Measurements from ENCODE around the gene NAT8. TPM values are rescaled to one million over a fixed set of nuclear protein-coding genes. Genes with fewer than 3 reads are reported as not detected.
"Not testable (repeated sequence)": the region's sequence is repeated elsewhere in the genome, so short reads cannot be mapped to it uniquely, and the experiment has no call there.

NAT8 gene
- polyA plus RNA-seq, 1 of the 3 experiments (the other 2 are of a cell fraction): not detected

DNA sequence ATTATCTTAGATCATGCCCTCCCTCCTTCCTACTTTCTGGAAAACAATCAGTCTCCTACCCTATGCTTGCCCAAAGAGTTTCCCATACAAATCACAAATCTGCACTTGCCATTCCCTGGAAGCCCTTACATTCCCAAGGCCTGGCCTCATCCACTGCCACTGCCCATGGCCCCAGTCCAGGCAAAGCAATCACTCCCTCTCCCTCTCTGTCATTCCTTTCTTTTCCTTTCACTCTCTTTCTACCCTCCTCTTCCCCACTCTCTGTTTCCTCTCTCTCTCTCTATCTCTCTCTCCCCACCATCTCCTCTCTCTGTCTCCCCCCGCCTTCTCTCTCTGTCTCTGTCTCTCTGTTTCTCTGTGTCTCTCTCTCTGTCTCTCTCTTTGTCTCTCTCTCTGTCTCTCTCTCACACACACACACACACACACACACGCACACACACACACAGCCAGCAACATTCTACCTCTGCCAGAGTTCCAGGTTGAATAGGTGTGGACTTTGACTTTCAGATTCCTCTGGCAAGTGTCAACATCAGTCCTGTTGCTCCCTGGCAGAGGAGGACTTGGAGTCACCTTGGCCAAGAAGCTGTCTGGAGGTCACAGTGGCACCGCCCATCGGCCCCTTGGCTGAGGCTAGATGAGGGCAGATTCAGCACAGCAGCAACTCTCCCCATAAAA is 43.7 kb upstream of the NAT8 start:
- CTCF ChIA-PET: no interaction called here

GRCh38 chr2:73684905-73685304 is 42.7 kb upstream of the NAT8 start:
- H3K4me1 ChIP-seq (ENCODE audit: control insufficient read depth in 1 of 2, insufficient read depth in 2 of 2, low read depth in 1 of 2, low read length in 1 of 2); H3K36me3 ChIP-seq (replicated peaks in 1 of 2; ENCODE audit: control insufficient read depth in 1 of 2, insufficient read depth in 2 of 2, low read length in 1 of 2); H3K4me2 ChIP-seq; H3K27me3 ChIP-seq (ENCODE audit: insufficient read depth); H4K20me1 ChIP-seq (ENCODE audit: insufficient read depth); H3K9ac ChIP-seq; H3K79me2 ChIP-seq (ENCODE audit: insufficient read depth); H3K9me3 ChIP-seq; POLR2A ChIA-PET; H3K9me2 ChIP-seq; DNase-seq; H2AFZ ChIP-seq (ENCODE audit: low read depth); CTCF ChIA-PET; H3K27ac ChIP-seq (ENCODE audit: low read depth in 2 of 2, low read length in 1 of 2); H3K4me3 ChIP-seq (ENCODE audit: low read depth in 2 of 2, low read length in 1 of 2); H3F3A ChIP-seq (replicated peaks; ENCODE audit: insufficient read depth): not testable (repeated sequence)
- WGBS (ENCODE audit: low lambda C conversion rate): 75% methylated on average over 9 of the region's 9 CpGs

More for the DNA sequence above, 43.7 kb upstream of the NAT8 start:
- no peaks in the 10 kb centered on the region for H3K27me3 ChIP-seq (ENCODE audit: insufficient read depth)
- TF ChIP-seq ZBTB33 (IDR thresholded peaks at IDR 0.05; ENCODE audit: borderline replicate concordance, low read depth) (no peak), MXI1 (IDR thresholded peaks at IDR 0.05; ENCODE audit: low read depth, low read length) (no peak), FOSL2 (IDR thresholded peaks at IDR 0.05; ENCODE audit: borderline replicate concordance, low read depth) (no peak)
- TF ChIP-seq, protein P1, sequence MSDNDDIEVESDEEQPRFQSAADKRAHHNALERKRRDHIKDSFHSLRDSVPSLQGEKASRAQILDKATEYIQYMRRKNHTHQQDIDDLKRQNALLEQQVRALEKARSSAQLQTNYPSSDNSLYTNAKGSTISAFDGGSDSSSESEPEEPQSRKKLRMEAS (IDR thresholded peaks at IDR 0.05; ENCODE audit: low read depth): no peak
- TF ChIP-seq, protein P2, sequence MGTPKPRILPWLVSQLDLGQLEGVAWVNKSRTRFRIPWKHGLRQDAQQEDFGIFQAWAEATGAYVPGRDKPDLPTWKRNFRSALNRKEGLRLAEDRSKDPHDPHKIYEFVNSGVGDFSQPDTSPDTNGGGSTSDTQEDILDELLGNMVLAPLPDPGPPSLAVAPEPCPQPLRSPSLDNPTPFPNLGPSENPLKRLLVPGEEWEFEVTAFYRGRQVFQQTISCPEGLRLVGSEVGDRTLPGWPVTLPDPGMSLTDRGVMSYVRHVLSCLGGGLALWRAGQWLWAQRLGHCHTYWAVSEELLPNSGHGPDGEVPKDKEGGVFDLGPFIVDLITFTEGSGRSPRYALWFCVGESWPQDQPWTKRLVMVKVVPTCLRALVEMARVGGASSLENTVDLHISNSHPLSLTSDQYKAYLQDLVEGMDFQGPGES (IDR thresholded peaks at IDR 0.05; ENCODE audit: low read depth, low read length): no peak
- no peaks in the 10 kb centered on the region for H4K20me1 ChIP-seq (ENCODE audit: insufficient read depth)
- H3K4me2 ChIP-seq: no peak overlapping the region
- POLR2A ChIA-PET: no interaction called here
- WGBS (ENCODE audit: low lambda C conversion rate): 64% methylated on average over 4 of the region's 4 CpGs
- no peaks in the 10 kb centered on the region for H3F3A ChIP-seq (replicated peaks; ENCODE audit: insufficient read depth)
- no peaks in the 10 kb centered on the region for H3K36me3 ChIP-seq (replicated peaks in 1 of 2; ENCODE audit: control insufficient read depth in 1 of 2, insufficient read depth in 2 of 2, low read length in 1 of 2)
- H3K79me2 ChIP-seq (ENCODE audit: insufficient read depth): no peaks in the 10 kb centered on the region
- H3K9ac ChIP-seq: no peak overlapping the region
- H3K27ac ChIP-seq (ENCODE audit: low read depth in 2 of 2, low read length in 1 of 2): no peak overlapping the region
- no peaks in the 10 kb centered on the region for H3K9me2 ChIP-seq
- no peaks in the 10 kb centered on the region for H3K9me3 ChIP-seq
- DNase-seq: no peak
- H2AFZ ChIP-seq (ENCODE audit: low read depth): no peak overlapping the region
- H3K4me3 ChIP-seq (ENCODE audit: low read depth in 2 of 2, low read length in 1 of 2): no peak overlapping the region
- H3K4me1 ChIP-seq (ENCODE audit: control insufficient read depth in 1 of 2, insufficient read depth in 2 of 2, low read depth in 1 of 2, low read length in 1 of 2): no peaks in the 10 kb centered on the region

DNA sequence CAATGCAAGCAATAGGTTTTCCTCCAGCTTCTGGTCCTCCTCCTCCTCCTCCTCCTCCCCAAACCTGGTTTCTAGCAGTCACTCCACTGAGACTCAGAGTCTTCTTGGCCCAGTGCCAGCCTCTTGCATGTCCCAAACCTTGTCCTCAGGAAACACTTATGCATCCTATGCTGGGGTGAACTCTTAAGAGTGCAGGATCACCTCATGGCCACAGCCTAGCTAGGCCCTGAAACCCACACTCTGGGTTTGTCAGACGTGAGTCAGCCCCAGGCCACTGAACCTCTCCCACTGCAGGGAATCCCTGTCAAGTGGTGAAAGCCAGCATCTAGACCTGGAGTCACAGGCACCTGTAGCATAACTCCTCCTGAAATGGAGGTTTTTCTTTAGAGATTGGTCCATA is 42.1 kb upstream of the NAT8 start:
- CTCF ChIA-PET: not testable (repeated sequence)

More for the DNA sequence above, 42.1 kb upstream of the NAT8 start:
- 29% methylated on average over 1 of the region's 1 CpG for WGBS (ENCODE audit: low lambda C conversion rate)
- DNase-seq; H2AFZ ChIP-seq (ENCODE audit: low read depth); H3K4me3 ChIP-seq (ENCODE audit: low read depth in 2 of 2, low read length in 1 of 2); H3K79me2 ChIP-seq (ENCODE audit: insufficient read depth); H3K4me2 ChIP-seq; H3K27me3 ChIP-seq (ENCODE audit: insufficient read depth); H3K9me2 ChIP-seq; H3K4me1 ChIP-seq (ENCODE audit: control insufficient read depth in 1 of 2, insufficient read depth in 2 of 2, low read depth in 1 of 2, low read length in 1 of 2); H3K9me3 ChIP-seq; H3K9ac ChIP-seq; H3K36me3 ChIP-seq (replicated peaks in 1 of 2; ENCODE audit: control insufficient read depth in 1 of 2, insufficient read depth in 2 of 2, low read length in 1 of 2); H3K27ac ChIP-seq (ENCODE audit: low read depth in 2 of 2, low read length in 1 of 2); H3F3A ChIP-seq (replicated peaks; ENCODE audit: insufficient read depth); H4K20me1 ChIP-seq (ENCODE audit: insufficient read depth); POLR2A ChIA-PET: not testable (repeated sequence)
